Kidney (tissue), 14 donors: ENCODE data around the gene PSMB10. TPM values are rescaled to one million over a fixed set of nuclear protein-coding genes. Genes with fewer than 3 reads are reported as not detected.

Source experiments
- DNase-seq, 5 donors: peaks; one replicate each; pipeline ENCODE4 v3.0.0-alpha.2; 2013 to 2020
- FAIRE-seq: peaks from 2 replicates; lab custom pipeline; 2012; peaks lifted over from hg19 to GRCh38; lab: Jason Lieb, UNC
- H3K27ac ChIP-seq, 2 donors: one replicate each; pipeline ENCODE4 v1.7.0; 2013; ENCODE audit warnings: low read depth in 2 of 2, low read length in 2 of 2, inconsistent platforms in 1 of 2
- H3K27me3 ChIP-seq: one replicate; pipeline ENCODE4 v1.7.1; 2013; ENCODE audit warnings: low read length, inconsistent platforms; ENCODE audit not compliant: control insufficient read depth, insufficient read depth
- H3K36me3 ChIP-seq, 3 donors: one replicate each; pipeline versions ENCODE4 v1.7.0 to v1.7.1; 2013; ENCODE audit warnings: low read length in 3 of 3, control low read depth in 1 of 3, inconsistent platforms in 1 of 3; ENCODE audit not compliant: insufficient read depth in 3 of 3, control insufficient read depth in 2 of 3
- H3K4me1 ChIP-seq, 3 donors: one replicate each; pipeline versions ENCODE4 v1.7.0 to v1.7.1; 2013; ENCODE audit warnings: low read length in 3 of 3, inconsistent platforms in 1 of 3, low read depth in 1 of 3; ENCODE audit not compliant: control insufficient read depth in 2 of 3, insufficient read depth in 2 of 3
- H3K4me3 ChIP-seq, 3 donors: one replicate each; pipeline versions ENCODE4 v1.7.0 to v1.8.1; 2013; ENCODE audit warnings: low read length in 3 of 3, control low read depth in 1 of 3, inconsistent platforms in 1 of 3
- H3K9ac ChIP-seq, 3 donors: one replicate each; pipeline versions ENCODE4 v1.7.0 to v1.7.1; 2013; ENCODE audit warnings: low read length in 3 of 3, control low read depth in 1 of 3, inconsistent platforms in 1 of 3
- H3K9me3 ChIP-seq, 3 donors: one replicate each; pipeline versions ENCODE4 v1.7.0 to v1.7.1; 2013; ENCODE audit warnings: low read length in 3 of 3, control low read depth in 1 of 3, inconsistent platforms in 1 of 3; ENCODE audit not compliant: control insufficient read depth in 2 of 3, insufficient read depth in 1 of 3
- CTCF ChIP-seq: IDR thresholded peaks from 3 replicates; pipeline ENCODE4 v1.5.1; 2012; ENCODE audit warnings: mild to moderate bottlenecking, moderate library complexity, borderline replicate concordance; ENCODE audit not compliant: insufficient read depth; ENCODE audit errors: extremely low read depth
- intact Hi-C: fragments of 100-400 bp; cut with DNase I; formaldehyde crosslinking; loops from one replicate; pipeline ENCODE4 v1.11.1; 2022
- polyA plus RNA-seq: library from polyadenylated mRNA; stranded (reverse); fragments of 350-450 nt; fragmentation: Illumina TruSeq; extraction: RNeasy Lipid Tissue Mini Kit (QIAGEN cat#74804); gene quantifications from one replicate; pipeline ENCODE4 v1.2.3, GENCODE V29; 2014; ENCODE audit warnings: low read depth, low replicate concordance; ENCODE audit not compliant: insufficient read depth
- total RNA-seq: library from RNA; stranded (reverse); fragmentation: NEBNext Ultra II Directional; extraction: Animal tissue kit (Norgen Biotek cat#: 25700); gene quantifications from one replicate; pipeline ENCODE4 v1.2.1, GENCODE V29; 2021
- donor health status: control.
- donor health status: control.
- donor health status: control.
- donor health status: control.
- donor health status: control.
- donor health status: DM: yes; HTN: yes; CAD: no.
- donor health status: Normal renal cell carcinoma (clear cell type).

PSMB10 gene
- total and polyA plus RNA-seq, 2 donors from 2014 or later: 76.4 to 78.6 TPM

GRCh38 chr16:67897231-67897630, 39.4 kb downstream of the PSMB10 start:
- no peak for TF ChIP-seq CTCF
- intact Hi-C loops: no loop called here
- Histone ChIP-seq H3K36me3 (no peaks in the 10 kb centered on the region), H3K4me3 (no peak overlapping the region), H3K27ac (no peak overlapping the region), H3K9me3 (no peaks in the 10 kb centered on the region), H3K4me1 (peaks cover 0 to 20% (median 8%) of the 10 kb centered on the region in 3 donors), H3K27me3 (no peaks in the 10 kb centered on the region), H3K9ac (no peak overlapping the region)
- FAIRE-seq (no peak), DNase-seq (peak in 1 of 5 donors; percentile 19)

GRCh38 chr16:67893743-67894399, 42.8 kb downstream of the PSMB10 start:
- Histone ChIP-seq H3K9ac (peak overlapping the region; percentile 74 to 98 (median 74)), H3K27ac (peak overlapping the region; percentile 88 to 95), H3K9me3 (no peaks in the 10 kb centered on the region), H3K36me3 (no peaks in the 10 kb centered on the region), H3K27me3 (no peaks in the 10 kb centered on the region), H3K4me3 (peak overlapping the region; percentile 76 to 91 (median 84)), H3K4me1 (peaks cover 0 to 20% (median 8%) of the 10 kb centered on the region in 3 donors)
- DNase-seq: peak in 3 of 5 donors; percentile 26 to 72 (median 50)
- intact Hi-C loops: no loop called here
- no peak for FAIRE-seq
- no peak for TF ChIP-seq CTCF

GRCh38 chr16:67892899-67893742, 43.5 kb downstream of the PSMB10 start, which contains the start of gene PSKH1:
TSS of gene PSKH1 (plus strand) at chr16:67893254. CDS start at chr16:67908750, 15,496 bp downstream.
- FAIRE-seq (no peak), DNase-seq (peak; percentile 98 to 99 (median 98))
- no peak for TF ChIP-seq CTCF
- H3K4me1 ChIP-seq: peaks cover 0 to 20% (median 8%) of the 10 kb centered on the region in 3 donors
- H3K27ac ChIP-seq: peak within 1 kb of the TSS; percentile 88 to 95
- intact Hi-C loops: no loop called here
- H3K36me3 ChIP-seq: no peaks in the 10 kb centered on the region
- peak within 1 kb of the TSS; percentile 74 to 98 (median 74) for H3K9ac ChIP-seq
- H3K4me3 ChIP-seq: peak within 1 kb of the TSS; percentile 76 to 91 (median 84)
- H3K27me3 ChIP-seq: no peaks in the 10 kb centered on the region
- H3K9me3 ChIP-seq: no peaks in the 10 kb centered on the region
